Measurements from ENCODE around the gene ANKDD1B.

DNA sequence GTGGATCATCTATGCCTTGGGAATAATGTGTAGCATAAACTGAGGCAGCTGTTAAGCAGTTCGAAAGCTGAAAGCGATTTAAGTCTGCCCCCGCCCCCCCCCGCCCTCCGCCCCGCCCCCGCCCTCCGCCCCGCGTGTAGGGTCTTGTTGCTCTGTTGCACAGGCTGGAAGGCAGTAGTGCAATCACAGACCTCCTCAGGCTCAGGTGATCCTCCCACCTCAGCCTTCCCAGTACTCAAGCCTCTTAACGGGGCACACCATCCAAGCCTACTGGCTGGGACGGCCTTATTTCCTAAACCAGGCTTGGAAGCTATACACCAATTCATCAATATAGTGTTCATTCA is 945 bp downstream of the ANKDD1B start:
- no peak for TF ChIP-seq RCOR1 (IDR thresholded peaks at IDR 0.05; ENCODE audit: low read length)
- no peak for TF ChIP-seq POLR2AphosphoS5 (IDR thresholded peaks at IDR 0.05; ENCODE audit: low read depth, low read length)
- TF ChIP-seq, protein P1, sequence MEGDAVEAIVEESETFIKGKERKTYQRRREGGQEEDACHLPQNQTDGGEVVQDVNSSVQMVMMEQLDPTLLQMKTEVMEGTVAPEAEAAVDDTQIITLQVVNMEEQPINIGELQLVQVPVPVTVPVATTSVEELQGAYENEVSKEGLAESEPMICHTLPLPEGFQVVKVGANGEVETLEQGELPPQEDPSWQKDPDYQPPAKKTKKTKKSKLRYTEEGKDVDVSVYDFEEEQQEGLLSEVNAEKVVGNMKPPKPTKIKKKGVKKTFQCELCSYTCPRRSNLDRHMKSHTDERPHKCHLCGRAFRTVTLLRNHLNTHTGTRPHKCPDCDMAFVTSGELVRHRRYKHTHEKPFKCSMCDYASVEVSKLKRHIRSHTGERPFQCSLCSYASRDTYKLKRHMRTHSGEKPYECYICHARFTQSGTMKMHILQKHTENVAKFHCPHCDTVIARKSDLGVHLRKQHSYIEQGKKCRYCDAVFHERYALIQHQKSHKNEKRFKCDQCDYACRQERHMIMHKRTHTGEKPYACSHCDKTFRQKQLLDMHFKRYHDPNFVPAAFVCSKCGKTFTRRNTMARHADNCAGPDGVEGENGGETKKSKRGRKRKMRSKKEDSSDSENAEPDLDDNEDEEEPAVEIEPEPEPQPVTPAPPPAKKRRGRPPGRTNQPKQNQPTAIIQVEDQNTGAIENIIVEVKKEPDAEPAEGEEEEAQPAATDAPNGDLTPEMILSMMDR (IDR thresholded peaks at IDR 0.05), result no peak
- no peak for TF ChIP-seq EP300 (IDR thresholded peaks at IDR 0.05; ENCODE audit: borderline replicate concordance in 1 of 2, low read depth in 1 of 2, low read length in 1 of 2)
- no peak for TF ChIP-seq CHD2 (IDR thresholded peaks at IDR 0.05; ENCODE audit: low read length, partially characterized antibody)
- TF ChIP-seq GABPA (IDR thresholded peaks at IDR 0.05; ENCODE audit: low read depth), result no peak

Data from SK-N-SH (cell line).